ENCODE measurements around the gene MAP3K1. TPM values are rescaled to one million over a fixed set of nuclear protein-coding genes. Genes with fewer than 3 reads are reported as not detected.

MAP3K1 gene
- total RNA-seq, 1 donor from 2014 or later: 28.7 TPM

GRCh38 chr5:56938858-56939257 lies 123.5 kb downstream of the MAP3K1 start:
- no peaks in the 10 kb centered on the region for H3K9me3 ChIP-seq
- peaks cover 98% of the 10 kb centered on the region for H3K36me3 ChIP-seq
- DNase-seq (no peak), ATAC-seq (no peak)
- H3K27me3 ChIP-seq (ENCODE audit: low read depth): no peaks in the 10 kb centered on the region
- no peak for TF ChIP-seq CTCF (IDR thresholded peaks at IDR 0.05)
- no peak overlapping the region for H3K4me3 ChIP-seq
- H3K4me1 ChIP-seq: no peaks in the 10 kb centered on the region
- H3K27ac ChIP-seq: no peak overlapping the region
- intact Hi-C loops (cut with DNase I): no loop called here

GRCh38 chr5:56941981-56942380 lies 126.6 kb downstream of the MAP3K1 start:
- Histone ChIP-seq H3K27ac (no peak overlapping the region), H3K27me3 (ENCODE audit: low read depth) (no peaks in the 10 kb centered on the region), H3K9me3 (no peaks in the 10 kb centered on the region), H3K36me3 (peaks cover 98% of the 10 kb centered on the region), H3K4me1 (no peaks in the 10 kb centered on the region), H3K4me3 (no peak overlapping the region)
- DNase-seq: no peak
- ATAC-seq: no peak
- TF ChIP-seq CTCF (IDR thresholded peaks at IDR 0.05): no peak
- intact Hi-C loops (cut with DNase I): no loop called here

Other genes starting within 250 kb of the MAP3K1 start
- 9.1 TPM for gene SETD9, start 94.0 kb downstream of the MAP3K1 start, total RNA-seq
- 20.1 TPM for gene MIER3, start 136.6 kb downstream of the MAP3K1 start, total RNA-seq

All from lower lobe of right lung (tissue), 2 donors.